Brain pericyte (primary cell): ENCODE results near the gene PGGT1B.
"Not testable (repeated sequence)": the region's sequence is repeated elsewhere in the genome, so short reads cannot be mapped to it uniquely, and the experiment has no call there.

ENCODE experiments used
- DNase-seq: peaks from one replicate; pipeline ENCODE4 v3.0.0-alpha.2; 2012; ENCODE audit warnings: low read depth, low spot score

PGGT1B gene

GRCh38 chr5:115260248-115260647, 2.4 kb downstream of the PGGT1B start:
- DNase-seq = no peak

GRCh38 chr5:115257981-115258380, 4.7 kb downstream of the PGGT1B start:
- DNase-seq = no peak

DNA sequence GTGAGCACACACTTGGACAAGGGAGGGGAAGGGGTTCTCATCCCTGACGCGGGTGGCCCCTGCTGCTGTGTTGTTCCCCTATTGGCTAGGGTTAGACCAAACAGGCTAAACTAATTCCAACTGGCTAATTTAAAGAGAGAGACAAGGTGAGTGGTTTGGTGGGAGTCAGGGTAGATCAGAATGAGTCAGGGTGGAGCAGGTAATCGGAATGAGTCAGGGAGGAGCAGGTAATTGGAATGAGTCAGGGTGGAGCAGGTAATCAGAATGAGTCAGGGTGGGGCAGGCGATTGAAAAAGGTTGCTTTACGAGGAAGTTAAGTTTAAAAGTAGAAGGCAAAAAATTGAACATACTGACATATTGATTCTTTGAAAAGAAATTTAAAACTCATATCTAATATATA, 13.3 kb downstream of the PGGT1B start:
- not testable (repeated sequence) for DNase-seq

DNA sequence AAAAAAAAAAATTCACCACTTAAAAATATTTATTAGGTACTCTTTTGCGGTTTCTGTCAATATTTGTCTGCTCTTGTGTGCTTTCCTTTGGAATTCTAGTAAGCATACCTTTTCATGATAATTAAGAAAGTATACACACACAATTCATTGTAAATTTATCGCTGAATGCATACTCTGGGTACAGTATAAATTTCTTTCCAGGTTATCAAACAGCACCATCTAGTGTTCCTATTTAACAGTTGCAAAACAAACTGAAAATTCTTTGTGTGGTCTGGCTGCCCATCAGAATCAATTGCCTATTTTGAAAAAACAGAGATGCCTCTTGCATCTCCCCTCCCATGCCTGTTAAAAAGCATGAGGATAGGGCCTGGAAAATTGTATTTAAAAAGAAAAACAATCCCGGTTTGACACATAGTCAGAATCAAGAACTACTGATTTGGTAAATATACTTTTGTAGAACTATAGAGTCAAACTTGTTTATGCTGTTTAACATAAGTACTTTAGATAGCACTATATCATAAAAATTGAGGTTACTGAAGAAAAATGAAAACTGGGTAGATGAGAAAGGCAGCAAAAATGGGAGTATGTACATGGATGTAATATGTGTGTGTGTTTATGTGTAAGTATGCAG, 16.2 kb downstream of the PGGT1B start:
- no peak for DNase-seq

GRCh38 chr5:115243412-115243811, 19.3 kb downstream of the PGGT1B start:
- no peak for DNase-seq

DNA sequence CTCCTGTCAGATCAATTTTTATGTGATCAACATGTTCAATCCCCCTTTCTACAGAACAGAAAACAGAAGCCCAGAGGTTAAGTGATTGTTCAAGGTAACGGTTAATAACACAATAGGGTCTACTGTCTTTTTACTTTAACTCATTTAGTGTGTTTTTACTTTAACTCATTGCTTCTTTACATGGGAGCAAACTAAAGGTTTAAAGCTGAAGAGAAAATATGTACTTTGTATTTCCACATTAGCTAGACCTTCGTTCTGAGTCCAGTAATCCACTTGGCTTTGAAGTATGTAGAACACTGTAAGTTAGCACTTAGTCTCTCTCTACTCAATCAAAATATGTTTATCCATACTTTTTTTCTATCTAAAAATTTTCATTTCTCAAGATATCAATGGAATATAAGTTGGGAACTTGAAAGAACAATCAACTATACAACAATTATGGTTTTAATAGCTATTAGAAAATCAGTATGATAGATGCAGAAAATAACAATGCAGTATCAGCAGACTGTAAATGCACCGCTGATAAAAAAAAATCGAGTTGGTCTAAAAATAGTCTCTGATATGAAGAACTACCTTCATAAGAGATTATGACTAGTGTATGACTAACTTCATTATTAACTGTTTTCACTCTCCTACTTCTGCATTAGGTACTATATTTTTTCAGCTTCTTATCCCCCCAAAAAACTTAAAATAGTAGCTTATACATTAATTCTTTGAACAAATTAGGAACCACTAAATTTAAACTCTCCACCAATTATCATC, 20.6 kb downstream of the PGGT1B start:
- DNase-seq = no peak

GRCh38 chr5:115237066-115237465, 25.6 kb downstream of the PGGT1B start:
- DNase-seq = no peak

- no peak for DNase-seq
Observed at GRCh38 chr5:115236599-115236998, 26.1 kb downstream of the PGGT1B start.

DNA sequence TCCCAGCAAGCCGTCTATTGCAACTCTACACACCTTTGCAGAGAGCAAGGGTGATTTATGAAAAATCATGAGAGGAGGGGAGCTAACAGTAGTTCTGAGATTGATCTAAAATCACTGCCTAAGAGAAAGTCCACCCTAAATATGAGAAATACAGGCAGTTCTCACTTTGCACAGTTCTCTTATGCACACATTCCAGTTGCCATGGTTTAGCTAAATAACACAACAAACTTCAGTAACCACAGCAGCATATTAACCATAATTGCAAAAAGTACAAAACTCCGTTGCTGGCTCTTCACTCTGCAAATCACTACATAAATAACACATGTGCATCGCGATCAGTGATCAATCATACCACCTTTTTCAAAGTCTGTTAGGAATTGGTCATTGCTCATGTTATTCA, 31.1 kb downstream of the PGGT1B start:
- DNase-seq = no peak

DNA sequence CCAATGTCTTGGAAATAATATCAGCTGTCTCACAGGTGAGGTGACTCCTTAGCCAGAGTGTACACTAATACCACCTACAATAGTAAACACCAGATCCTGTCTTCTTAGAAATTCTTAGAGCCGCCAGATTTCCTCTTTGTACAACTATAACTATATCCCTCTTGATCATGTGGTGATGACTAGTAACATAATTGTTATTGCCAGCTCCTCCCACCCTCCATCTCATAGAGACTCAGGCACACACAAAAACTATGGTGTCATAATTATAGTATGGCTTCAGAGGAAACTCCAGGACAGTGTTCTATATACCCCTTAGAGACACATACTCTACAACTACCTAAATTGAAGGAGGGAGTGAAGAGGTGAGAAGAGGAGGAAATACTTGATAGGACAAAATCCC, 33.1 kb downstream of the PGGT1B start:
- DNase-seq = no peak

GRCh38 chr5:115227281-115227680, 35.4 kb downstream of the PGGT1B start:
- DNase-seq = no peak

DNA sequence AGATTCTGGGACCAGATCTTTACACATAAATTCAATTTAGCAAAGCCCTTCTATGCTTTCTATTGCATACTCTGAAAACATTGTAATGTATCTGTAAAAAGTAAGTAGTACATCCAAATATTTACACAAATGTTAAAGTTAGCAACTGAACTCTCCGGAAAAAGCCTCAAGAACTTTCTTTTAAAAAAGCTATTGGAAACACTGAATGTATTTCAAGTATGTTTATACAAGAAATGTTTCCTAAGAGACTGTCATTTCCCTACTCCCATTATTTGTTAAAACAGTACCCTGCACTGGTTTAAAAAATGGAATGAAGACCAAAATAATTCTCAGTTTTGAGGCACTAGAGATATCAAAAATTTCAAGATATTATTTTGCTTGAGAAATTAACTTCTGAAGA, 48.1 kb downstream of the PGGT1B start:
- no peak for DNase-seq

- no peak for DNase-seq
Observed at GRCh38 chr5:115209279-115209678, 53.4 kb downstream of the PGGT1B start.

DNA sequence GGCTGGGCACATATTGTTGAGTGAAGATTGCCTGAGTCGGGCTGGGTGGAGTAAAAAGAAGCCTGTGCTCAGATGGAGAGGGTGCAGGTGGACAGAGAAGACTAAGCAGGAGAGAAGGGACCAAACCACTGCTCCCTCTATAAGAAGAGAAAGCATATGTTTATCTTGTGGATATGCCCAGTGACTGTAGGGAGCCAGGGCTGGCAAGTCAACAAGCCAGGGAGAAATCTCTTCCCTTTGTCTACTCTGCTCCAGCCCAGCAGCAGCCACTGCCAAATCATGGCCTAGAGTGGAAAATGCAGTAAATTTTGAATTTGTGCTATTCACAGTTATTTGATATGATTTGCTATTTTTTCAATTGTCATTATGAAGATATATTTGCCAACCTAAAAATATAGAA, 59.7 kb downstream of the PGGT1B start:
- no peak for DNase-seq

DNA sequence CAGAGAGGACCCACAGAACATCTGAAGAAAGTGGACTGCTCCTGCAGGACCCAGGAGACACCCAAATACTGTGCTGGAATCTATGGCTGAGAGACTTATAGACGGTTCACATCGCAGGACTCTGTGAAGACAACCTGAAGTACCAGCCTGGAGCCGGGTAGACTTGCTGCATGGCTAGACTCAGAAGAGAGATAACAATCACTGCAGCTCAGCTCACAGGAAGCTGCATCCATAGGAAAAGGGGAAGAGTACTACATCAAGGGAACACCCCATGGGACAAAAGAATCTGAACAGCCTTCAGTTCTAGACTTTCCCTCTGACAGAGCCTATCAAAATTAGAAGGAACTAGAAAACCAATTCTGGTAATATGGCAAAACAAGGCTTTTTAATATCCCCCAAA, 66.5 kb downstream of the PGGT1B start:
- no peak for DNase-seq

DNA sequence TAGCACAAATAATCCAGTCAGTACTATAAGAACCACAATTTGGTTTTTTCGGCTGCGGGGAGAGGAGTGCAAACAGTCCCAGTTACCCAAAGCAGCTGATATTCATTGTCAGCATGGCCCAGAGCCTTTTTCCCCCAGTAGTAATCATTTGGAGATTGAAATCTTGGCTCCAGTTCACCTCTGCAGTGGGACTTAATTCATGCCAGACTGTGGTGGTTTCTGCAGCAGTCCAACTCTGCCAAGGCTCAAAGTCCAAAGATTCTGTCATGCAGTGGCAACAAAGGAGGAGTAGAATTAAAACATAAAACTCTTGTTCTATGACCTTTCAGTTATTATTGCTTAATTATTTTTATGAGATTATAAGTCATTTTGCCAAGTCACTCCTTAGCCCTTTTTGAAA, 68.0 kb downstream of the PGGT1B start:
- no peak for DNase-seq

- DNase-seq = no peak
Observed at GRCh38 chr5:115193295-115193694, 69.4 kb downstream of the PGGT1B start.

- DNase-seq = no peak
Observed at GRCh38 chr5:115192098-115192497, 70.6 kb downstream of the PGGT1B start.

DNA sequence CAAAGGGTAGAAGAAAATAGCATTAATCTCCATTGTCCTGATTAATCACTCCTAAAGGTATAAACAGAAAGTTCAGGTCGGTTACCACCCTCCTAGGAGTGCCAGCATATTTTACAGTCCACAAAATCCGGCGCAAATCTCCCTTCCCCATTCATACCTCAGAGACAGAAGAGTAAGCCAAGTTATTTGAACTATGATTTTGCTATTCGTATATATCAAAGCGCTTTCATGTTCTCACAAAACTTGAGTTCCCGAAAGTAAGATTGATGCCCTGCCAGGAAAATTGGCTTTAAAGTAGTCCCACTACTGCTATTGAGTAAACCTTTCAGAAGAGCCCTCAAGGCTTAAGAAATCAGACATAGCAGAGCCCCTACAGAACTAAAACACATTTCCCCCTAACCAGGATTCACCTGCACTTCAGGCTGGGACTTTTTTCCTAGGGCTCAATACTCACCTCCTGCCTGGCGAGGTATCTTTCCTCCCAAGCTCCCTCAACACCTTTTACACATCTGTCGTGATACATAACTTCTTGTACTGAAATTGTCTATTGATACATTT, 71.1 kb downstream of the PGGT1B start:
- no peak for DNase-seq

DNA sequence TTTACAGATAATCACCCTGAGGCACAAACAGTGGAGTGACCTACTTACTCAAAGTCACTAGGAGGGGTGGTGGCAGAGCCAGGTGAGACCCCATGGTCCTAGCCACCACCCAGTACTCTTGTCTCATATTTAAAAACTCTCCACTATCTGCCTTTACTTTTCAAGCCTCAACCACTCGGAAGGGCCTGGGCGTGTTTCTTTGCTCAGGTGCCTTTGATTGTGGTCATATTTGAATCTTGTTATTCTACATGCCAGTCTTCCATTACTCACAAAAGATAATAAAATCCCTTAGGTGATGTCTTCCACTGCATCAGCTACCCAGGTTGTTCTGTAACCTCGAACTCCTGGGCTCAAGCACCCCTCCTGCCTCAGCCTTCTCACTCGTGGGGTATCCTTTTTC, 72.3 kb downstream of the PGGT1B start:
- DNase-seq = no peak

DNA sequence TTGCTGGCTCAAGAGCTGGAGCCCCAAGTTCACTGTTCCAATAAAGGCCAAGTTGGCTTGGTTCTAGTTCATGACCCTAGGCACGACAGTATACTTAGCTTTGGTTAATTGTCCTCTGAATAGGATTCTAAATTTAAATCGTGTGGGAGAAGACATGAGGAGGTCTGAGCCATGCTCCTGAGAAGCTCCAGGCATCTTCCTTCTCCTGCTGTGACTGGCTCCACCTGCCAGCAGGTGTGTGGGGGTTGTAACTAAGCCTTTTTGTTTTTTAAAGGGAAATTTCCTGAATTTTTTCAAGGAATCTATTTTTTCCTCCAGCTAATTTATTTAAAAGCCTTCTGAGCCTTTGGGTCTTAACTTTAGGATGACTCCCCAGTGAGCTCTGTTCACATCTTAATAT, 72.8 kb downstream of the PGGT1B start:
- DNase-seq = no peak

DNA sequence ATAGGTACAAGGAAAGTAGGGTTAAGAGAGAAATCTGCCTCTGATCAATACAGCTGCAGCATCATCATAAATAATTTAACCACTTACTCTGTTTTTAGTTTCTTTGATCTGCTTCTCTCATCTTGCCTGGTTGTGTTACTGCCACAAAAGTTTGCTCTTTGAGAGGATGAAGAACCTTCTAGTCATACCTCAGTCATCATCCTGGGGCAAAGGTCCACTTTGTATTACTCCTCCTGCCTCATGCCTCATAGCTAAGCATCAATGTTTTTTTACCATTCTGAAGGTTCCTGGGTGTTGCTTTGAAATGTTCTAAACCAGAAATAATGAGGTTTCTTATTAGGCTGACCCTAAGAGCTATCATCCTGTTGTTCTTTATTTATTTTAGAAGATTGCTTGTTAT, 75.9 kb downstream of the PGGT1B start:
- no peak for DNase-seq

DNA sequence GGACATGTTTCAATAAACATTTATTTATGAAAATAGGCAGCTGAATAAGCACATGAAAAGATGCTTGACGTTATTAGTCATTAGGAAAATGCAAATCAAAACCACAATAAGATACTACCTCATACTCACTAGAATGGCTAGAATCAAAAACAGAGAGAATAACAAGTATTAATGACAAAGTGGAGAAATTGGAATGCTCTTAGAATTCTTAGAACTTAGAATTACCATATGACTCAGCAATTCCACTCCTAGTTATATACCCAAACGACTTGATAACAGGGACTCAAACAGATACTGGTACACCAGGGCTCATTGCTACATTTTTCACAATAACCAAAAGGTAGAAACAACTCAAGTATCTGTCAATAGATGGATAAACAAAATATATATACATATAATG, 77.9 kb downstream of the PGGT1B start:
- DNase-seq = no peak
